HG02970 (cell line): ENCODE results near the gene KIF12.

Source experiments
- ATAC-seq: cut with Tn5 transposase; IDR thresholded peaks from one replicate; pipeline ENCODE4 v1.9.1; 2021; ENCODE audit warnings: mild to moderate bottlenecking, moderate library complexity, moderate number of reproducible peaks; ENCODE audit not compliant: unreplicated experiment, low FRiP score

Gene KIF12

DNA sequence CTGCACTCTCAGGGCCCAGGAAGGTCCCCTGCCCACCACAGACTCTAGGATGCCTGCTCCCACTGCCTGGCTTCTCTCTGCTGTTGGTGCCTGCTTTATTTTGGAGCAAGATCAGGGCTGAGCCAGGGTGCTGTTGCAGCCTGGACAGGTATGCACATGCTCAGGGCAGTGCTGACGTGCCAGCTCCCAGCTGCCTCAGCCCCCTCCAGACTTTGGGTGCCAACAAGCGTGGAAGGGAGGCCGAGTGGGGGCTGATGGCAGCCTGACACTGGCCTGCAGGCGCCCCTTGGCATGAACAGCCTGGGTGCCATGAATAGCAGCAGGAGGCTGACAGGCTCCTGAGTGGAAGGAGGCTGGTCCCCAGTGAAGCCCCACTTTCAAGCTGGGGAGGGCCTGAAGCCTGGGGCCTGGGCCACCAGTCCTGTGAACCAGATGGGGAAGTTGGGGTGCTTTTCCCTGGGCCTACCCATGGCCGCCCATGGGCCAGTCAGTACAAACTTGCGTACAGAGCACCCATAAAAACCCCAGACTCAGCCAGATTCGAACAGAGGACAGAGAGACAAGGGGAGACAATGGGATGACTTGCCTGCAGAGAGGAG lies 27.8 kb downstream of the KIF12 start:
- no peak for ATAC-seq

DNA sequence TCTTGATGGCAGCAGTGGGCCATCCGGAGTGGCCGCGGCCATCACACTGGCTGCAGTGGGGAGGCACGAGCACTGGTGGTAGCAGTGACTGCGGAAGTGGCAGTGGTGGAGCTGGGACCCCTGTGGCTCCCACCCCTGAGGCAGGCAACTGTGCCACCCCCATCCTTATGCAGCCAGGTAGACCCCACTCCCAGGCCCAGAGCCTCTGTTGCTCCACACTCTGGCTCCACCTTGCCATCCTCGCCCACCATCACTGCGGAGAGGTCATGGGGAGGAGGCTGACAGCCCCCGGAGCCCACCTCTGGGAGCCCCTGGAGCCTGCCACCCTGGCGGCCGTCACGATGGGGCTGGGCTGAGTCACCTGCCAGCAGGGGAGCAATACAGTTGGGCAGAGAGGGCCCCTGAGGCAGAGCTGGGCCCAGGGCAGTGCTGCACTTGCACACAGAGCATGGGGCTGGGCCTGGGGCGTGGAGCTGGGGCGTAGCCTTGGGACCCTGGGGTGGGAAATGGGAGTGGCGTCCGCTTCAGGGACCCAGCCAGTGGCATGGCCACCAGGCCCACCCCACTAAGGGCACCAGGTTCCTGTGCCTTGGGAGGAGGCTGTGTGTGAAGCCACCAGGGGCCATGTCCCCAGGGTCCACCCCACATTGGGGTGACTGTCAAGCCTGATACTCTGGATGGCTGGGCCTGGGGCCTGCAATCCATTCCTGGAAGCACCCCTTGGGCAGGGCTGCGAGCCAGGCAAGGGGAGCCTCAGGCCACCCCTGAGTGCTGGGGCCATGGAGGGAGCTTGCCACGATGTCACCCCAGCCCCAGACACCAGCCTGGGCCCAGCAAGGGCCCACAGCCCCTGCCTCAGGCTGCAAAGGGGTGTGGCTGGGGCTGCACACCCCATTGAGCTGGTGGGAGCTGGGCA lies 28.6 kb downstream of the KIF12 start:
- no peak for ATAC-seq

GRCh38 chr9:114069476-114070187 lies 29.5 kb downstream of the KIF12 start:
- no peak for ATAC-seq

DNA sequence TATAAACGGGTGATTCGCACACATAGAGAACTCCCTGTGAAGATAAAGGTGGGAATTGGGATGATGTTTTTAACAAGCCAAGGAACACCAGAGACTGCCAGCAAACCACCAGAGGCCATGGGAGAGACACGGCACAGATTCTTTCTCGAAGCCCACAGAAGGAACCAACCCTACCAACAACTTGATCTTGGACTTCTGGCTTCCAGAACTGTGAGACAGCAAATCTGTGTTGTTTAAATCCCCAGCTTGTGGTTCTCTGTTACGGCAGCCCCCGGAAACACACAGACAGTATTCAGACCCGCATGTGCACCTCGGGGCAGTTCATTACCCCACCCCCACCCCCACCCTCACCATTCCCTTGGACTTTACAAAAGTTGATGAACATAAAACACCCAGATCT lies 33.8 kb downstream of the KIF12 start:
- no peak for ATAC-seq

DNA sequence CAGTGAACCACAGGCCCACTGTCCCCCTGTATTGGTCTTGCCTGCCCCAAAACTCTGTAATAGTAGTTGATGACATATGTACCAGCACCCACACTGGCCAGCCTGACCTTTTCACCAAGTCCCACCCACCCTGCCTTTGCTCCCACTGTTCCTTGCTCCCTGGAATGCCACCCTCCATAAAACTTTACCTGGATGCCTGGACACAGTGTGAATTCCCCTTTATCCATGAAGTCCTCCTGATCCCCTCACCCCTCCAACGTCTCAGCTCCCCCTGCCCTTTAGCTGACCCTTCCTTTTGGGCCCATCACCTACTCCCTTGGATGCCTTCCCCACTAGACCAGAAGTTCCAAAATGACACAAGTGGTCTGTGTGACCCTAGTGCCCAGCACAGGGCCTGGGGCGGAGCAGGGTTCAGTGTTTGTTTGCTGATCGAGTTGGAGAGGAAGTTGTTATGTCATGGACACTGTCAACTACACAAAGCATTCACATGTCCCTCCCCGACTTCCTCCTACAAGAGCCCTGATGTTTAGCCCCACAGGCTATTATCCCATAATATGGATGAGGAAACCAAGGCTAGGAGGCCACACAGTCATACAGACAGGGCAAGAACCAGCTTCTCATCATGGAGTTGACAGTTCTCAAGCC lies 37.1 kb downstream of the KIF12 start:
- ATAC-seq, result no peak

DNA sequence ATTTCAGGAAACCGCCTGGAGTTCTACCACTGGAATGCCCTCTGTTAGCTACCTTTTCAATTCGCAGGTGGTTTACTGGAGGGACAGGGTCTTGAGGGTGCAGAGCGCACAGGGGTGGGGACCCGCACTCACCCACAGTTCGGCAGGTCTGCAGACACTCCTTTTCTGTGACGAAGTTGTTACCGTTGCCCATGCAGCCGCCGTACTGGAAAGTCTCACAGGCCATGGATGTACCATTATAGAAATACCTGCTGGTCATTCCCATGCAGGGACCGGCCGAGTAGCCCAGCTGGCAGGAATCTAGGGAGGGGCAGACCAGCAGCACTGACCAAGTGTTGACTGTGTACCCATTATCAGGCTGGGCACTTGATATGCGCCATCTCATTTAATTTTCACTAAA lies 37.8 kb downstream of the KIF12 start:
- no peak for ATAC-seq

- ATAC-seq, result no peak
These were observed 38.4 kb downstream of the KIF12 start for GRCh38 chr9:114060711-114061110.

DNA sequence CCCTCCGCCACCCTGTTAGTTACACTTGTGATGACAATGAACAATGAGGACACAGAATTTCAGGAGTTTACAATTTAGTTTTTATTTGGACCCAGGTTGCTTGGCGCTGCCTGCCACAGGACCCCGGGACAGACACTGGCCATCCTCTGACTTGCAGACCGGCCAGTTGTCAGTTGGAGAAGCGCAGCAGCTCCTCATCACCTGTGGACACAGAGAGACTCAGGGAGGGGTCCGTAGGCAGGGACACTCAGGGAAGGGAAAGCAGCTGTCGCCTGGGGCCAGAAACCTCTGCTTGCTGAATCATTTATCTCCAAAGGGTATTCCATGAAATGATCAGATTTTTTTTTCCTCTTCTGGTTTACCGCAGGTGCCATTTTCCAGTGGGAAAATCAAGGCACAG lies 39.0 kb downstream of the KIF12 start:
- ATAC-seq, result no peak

GRCh38 chr9:114059047-114059803 lies 39.9 kb downstream of the KIF12 start:
- no peak for ATAC-seq

DNA sequence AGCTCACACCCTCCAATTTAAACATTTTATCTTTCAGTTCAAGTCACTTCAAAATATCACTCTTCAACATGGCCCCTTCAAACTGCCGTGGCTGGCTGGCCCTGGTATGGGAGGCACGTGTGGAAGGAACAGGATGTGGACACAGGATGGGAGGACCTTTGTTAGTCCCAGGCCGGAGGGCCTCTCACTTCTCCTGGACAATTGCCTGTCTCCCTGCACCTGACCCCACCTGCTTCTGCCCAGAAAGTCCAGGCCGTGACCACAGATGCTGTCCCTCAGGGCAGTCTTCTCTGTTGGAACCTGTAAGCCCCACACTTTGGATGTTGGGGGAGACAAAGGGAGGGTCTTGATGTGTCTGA lies 40.4 kb downstream of the KIF12 start:
- ATAC-seq, result no peak

GRCh38 chr9:114057161-114057885 lies 41.8 kb downstream of the KIF12 start:
- no peak for ATAC-seq

DNA sequence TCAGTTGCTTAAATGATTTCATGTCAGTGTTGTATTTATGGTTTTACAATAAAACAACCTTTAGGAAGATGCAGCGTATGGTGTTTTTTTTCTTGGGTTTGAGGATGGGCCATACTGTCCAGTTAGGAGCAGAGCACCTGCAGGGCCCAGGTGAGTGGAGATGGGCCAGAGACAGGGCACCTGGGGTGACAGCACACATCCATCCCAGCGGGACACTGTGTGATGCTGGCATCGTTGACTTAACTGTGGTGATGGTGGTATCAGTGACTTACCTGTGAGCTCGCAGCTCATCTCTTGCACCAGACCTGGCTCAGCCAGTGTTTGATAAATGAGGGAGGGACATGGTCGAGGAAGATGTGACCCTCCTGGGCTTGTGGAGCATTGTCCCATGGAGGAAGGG lies 42.6 kb downstream of the KIF12 start:
- no peak for ATAC-seq

DNA sequence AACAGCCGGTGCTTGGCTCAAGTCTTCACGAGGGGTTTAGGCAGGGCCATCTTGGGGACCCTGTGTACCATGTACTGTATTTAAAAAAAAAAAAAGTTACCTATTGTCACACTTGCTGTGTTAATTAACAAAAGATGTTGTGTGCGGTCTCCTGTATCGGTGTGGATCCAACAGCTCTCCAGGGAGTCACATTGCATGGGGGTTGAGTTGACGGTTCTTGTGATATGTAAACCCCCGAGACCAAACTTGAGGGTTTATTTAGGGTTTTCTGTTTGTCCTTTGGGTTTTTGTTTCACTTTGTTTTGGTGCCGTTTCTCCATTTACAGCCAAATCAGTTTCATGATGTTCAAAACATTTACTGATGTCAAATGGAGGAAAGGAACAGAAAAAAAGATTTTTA lies 43.2 kb downstream of the KIF12 start:
- no peak for ATAC-seq

DNA sequence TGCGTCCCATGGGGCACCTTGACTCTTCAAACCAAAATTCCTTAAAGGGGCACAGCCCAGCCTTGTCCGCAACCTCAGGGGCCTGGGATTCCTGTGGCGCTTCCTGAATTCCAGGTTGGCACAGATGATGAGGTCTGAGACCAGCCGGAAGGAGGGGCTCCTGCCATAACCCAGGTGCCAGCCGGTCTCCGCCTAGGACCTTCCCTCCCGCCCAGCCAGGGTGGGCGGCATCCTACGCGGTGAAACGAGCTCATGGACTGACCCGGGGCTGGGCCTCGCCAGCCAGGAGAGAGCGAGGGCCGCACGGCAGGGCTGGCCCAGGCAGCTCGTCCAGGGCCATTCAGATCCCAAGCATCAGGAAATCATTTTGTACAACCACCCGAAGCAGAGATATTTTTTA lies 44.0 kb downstream of the KIF12 start:
- ATAC-seq, result no peak

- ATAC-seq, result no peak
These were observed 44.9 kb downstream of the KIF12 start for GRCh38 chr9:114054191-114054690.

DNA sequence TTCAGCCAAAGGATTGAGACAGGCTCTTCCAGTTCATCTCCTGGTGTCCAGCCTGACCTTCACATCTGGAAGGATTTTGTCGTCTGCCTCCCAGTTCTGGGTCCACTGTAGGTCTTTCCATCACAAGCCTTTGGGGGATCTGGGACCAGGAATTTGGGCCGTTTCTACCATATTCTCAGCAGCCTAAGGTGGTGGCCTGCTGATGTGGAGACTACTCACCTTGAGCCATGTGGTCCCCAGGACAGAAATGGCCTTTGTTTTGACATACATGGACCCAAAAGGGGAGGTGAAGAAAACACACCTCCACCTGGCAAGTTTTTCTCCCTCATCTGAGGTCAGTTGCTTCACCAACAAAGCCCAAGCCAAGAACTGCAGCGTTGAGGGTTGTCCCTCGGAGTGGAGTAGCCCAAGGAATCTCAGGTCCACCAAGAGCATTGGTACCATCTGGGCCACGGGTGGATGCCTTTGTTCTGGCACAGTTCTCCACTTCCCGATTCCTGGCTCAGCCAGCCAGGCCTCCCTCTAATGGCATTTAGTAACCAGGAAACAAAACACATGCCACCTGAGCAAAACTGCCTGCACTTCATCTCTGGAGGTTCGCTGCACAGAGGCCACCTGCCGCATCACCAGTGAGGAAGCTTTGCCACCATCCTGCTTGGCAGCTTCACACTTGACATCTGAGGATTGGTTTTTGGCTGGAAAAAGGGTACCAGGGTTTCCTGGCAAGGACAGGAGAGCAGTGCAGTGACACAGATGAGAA lies 45.7 kb downstream of the KIF12 start:
- no peak for ATAC-seq

GRCh38 chr9:114051706-114052105 lies 47.4 kb downstream of the KIF12 start:
- no peak for ATAC-seq

- no peak for ATAC-seq
These were observed 47.8 kb downstream of the KIF12 start for GRCh38 chr9:114051281-114051680.

DNA sequence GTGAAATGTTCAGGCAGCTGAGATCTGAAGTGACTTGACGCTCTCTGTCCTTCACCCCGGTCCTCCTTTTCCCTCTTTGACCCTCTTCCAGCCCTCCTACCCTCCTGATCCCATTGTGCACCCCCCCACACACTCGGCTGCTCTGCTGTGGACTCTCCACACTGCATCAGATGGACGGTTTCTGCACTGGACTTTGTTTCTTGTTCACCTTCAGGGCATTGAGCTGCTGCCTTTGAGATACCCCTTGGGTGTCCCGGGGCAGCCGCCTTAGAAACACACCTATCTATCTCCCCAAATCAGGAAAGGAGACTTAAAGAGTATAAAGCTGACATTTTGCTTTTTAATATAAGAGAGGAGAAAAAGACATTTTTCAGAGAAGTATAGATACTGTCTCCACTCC lies 48.4 kb downstream of the KIF12 start:
- ATAC-seq, result no peak
